HL-60 (cell line): ENCODE results near the gene NINJ1.

Source experiments
- GABPA ChIP-seq: IDR thresholded peaks from 2 replicates; pipeline ENCODE4 v1.6.1; 2012; ENCODE audit warnings: low read depth
- POLR2AphosphoS5 ChIP-seq: IDR thresholded peaks from 2 replicates; pipeline ENCODE4 v1.6.1; 2012; ENCODE audit warnings: low read depth
- SPI1 ChIP-seq: IDR thresholded peaks from 2 replicates; pipeline ENCODE4 v1.6.1; 2012; ENCODE audit warnings: low read depth, mild to moderate bottlenecking, borderline replicate concordance
- TF ChIP-seq, protein P1 (sequence below): IDR thresholded peaks from 2 replicates; pipeline ENCODE4 v1.6.1; 2012; ENCODE audit warnings: low read depth; ENCODE audit not compliant: insufficient replicate concordance
- TF ChIP-seq, protein P2 (sequence below): IDR thresholded peaks from one replicate; pipeline ENCODE4 v1.5.1; 2011; ENCODE audit warnings: low read length, control low read depth, inconsistent platforms; ENCODE audit not compliant: insufficient read depth

DNA sequence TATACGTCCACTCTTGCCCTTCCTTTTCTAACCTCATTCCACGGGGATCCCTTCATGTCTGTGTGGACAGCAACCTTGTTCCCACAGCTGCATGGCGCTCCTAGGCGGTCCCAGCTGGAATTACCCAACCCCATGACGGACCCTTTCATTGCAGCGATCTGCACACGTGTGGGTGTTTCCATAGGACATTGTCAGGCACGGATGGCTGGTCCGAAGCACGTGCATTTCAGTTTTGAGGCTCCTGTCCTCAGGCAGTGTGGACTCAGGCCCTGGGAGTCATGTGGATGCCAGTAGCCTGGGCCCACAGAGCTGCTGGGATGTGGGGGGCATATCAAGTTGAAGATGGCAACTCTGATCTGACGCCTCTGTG is 23.1 kb downstream of the NINJ1 start:
- TF ChIP-seq, protein P1, sequence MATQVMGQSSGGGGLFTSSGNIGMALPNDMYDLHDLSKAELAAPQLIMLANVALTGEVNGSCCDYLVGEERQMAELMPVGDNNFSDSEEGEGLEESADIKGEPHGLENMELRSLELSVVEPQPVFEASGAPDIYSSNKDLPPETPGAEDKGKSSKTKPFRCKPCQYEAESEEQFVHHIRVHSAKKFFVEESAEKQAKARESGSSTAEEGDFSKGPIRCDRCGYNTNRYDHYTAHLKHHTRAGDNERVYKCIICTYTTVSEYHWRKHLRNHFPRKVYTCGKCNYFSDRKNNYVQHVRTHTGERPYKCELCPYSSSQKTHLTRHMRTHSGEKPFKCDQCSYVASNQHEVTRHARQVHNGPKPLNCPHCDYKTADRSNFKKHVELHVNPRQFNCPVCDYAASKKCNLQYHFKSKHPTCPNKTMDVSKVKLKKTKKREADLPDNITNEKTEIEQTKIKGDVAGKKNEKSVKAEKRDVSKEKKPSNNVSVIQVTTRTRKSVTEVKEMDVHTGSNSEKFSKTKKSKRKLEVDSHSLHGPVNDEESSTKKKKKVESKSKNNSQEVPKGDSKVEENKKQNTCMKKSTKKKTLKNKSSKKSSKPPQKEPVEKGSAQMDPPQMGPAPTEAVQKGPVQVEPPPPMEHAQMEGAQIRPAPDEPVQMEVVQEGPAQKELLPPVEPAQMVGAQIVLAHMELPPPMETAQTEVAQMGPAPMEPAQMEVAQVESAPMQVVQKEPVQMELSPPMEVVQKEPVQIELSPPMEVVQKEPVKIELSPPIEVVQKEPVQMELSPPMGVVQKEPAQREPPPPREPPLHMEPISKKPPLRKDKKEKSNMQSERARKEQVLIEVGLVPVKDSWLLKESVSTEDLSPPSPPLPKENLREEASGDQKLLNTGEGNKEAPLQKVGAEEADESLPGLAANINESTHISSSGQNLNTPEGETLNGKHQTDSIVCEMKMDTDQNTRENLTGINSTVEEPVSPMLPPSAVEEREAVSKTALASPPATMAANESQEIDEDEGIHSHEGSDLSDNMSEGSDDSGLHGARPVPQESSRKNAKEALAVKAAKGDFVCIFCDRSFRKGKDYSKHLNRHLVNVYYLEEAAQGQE, result no peak
- TF ChIP-seq, protein P2, sequence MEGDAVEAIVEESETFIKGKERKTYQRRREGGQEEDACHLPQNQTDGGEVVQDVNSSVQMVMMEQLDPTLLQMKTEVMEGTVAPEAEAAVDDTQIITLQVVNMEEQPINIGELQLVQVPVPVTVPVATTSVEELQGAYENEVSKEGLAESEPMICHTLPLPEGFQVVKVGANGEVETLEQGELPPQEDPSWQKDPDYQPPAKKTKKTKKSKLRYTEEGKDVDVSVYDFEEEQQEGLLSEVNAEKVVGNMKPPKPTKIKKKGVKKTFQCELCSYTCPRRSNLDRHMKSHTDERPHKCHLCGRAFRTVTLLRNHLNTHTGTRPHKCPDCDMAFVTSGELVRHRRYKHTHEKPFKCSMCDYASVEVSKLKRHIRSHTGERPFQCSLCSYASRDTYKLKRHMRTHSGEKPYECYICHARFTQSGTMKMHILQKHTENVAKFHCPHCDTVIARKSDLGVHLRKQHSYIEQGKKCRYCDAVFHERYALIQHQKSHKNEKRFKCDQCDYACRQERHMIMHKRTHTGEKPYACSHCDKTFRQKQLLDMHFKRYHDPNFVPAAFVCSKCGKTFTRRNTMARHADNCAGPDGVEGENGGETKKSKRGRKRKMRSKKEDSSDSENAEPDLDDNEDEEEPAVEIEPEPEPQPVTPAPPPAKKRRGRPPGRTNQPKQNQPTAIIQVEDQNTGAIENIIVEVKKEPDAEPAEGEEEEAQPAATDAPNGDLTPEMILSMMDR, result no peak
- TF ChIP-seq POLR2AphosphoS5 (no peak), GABPA (no peak), SPI1 (no peak)
